Left colon (tissue), 2 donors: ENCODE results near the gene TAGLN. TPM values are rescaled to one million over a fixed set of nuclear protein-coding genes. Genes with fewer than 3 reads are reported as not detected.

ENCODE experiments used
- ATAC-seq: fragments of 200-7000 bp; cut with Tn5 transposase; one replicate; pipeline ENCODE4 v1.9.1; 2020; ENCODE audit warnings: mild to moderate bottlenecking, moderate library complexity
- DNase-seq, 2 donors: peaks; one replicate each; pipeline ENCODE4 v3.0.0-alpha.2; 2020
- intact Hi-C, 2 donors: fragments of 100-400 bp; cut with DNase I in 1 of 2; cut with micrococcal nuclease in 1 of 2; formaldehyde crosslinking; loops; one replicate each; pipeline versions ENCODE4 v1.11.2 to v1.14.0; 2022; cut with DNase I, micrococcal nuclease
- total RNA-seq, 2 donors: library from RNA; stranded (reverse); fragmentation: NEBNext Ultra II Directional; extraction: Animal tissue kit (Norgen Biotek cat#: 25700); gene quantifications; one replicate each; pipeline ENCODE4 v1.2.1, GENCODE V29; 2021
- donor health status: DM: no; HTN: no; CAD: no.
- donor health status: DM: yes; HTN: yes; CAD: no.

Gene TAGLN
- total RNA-seq, 2 donors from 2014 or later: 64.6 to 747 TPM

DNA sequence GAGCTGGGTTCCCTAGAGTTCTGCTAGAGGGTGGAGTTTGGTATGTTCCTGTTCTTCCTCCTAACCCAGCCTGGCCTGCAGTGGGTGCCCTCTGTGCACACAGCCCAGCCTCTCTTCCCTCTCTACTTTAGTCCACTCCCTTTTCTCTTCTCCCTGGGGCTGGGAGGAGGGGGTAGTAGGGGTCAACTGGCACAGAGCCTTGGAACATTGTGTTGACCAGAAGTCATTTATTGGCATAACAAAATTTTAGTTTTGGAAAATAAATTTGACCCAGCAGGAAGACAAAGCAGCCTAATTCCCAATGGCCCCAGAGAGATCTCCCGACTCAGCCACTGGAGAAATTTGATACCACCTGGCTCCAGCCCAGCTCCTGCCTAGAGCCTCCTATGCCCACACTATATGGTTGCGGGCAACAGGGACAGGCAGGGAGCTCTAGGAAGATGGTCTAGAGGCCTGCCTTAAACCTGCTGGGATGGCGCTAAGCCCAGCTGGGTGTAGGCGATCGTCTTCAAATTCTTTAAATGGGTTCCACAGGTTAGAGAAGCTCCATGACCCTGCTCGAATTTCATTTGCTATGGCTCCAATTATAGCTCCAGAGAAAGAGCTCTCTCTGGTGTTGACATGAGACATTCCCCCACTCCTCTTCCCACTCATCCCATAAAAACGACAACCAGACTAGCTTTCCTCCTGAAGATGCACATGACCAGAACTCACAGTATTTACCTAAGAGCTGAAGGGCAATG lies 22.8 kb downstream of the TAGLN start:
- ATAC-seq (peak; percentile 63), DNase-seq (peak; percentile 66 to 77)
- intact Hi-C loops: loop anchor here in 1 of 2 donors (5.0 kb wide), 1 partner anchor 40 kb away; no protein-coding TSS in a partner anchor

DNA sequence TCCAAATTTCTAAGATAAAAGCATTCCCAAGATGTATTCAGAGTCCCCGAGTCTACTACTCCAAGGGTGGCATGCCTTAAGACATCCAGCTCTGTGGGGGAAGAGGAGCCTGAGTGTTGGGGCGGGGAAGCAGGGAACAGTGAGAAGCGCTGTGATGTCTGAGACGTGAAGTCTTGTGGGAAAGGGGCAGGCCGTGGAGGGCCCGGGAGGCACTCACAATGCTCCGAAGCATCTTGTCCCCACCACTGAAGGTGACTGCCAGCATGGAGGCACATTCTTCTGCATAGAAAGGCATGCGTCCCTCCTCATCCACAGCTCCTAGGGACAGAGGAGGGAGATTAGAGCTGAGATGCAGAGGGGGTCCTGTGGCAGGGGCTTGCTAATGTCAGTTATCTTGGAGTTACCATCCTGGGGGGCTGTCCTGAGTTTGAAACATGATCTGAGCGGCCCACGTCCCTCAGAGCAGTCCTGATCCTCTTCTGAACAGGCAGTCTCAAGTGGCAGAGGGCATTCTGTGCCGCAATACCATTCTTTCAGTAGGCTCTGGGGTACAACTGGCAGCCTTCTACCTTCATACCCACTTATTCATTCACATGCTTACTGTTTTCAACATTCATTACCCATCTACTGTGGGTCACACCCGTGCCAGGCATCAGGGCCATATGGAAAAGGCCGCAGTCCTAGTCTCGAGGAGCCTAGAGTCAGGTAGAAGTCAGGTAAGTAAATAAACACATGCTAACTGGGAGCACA lies 24.0 kb downstream of the TAGLN start:
- intact Hi-C loops: loop anchor here in 1 of 2 donors (5.0 kb wide), 1 partner anchor 41 kb away; no protein-coding TSS in a partner anchor
- peak in 1 of 2 donors; percentile 24 for DNase-seq
- no peak for ATAC-seq

- ATAC-seq (peak; percentile 33), DNase-seq (peak in 1 of 2 donors; percentile 32)
- intact Hi-C loops: loop anchor here in 1 of 2 donors (5.0 kb wide), 1 partner anchor 42 kb away; no protein-coding TSS in a partner anchor
Measured at GRCh38 chr11:117223741-117224689, 24.8 kb downstream of the TAGLN start.

GRCh38 chr11:117225553-117226170 lies 26.5 kb downstream of the TAGLN start:
- intact Hi-C loops: loop anchor here (5.0 kb wide), 2 partner anchors 43 to 128 kb away; partner anchors contain the start of gene SIK3 (in 1 of the 2)
- DNase-seq (peak in 1 of 2 donors; percentile 24), ATAC-seq (no peak)

DNA sequence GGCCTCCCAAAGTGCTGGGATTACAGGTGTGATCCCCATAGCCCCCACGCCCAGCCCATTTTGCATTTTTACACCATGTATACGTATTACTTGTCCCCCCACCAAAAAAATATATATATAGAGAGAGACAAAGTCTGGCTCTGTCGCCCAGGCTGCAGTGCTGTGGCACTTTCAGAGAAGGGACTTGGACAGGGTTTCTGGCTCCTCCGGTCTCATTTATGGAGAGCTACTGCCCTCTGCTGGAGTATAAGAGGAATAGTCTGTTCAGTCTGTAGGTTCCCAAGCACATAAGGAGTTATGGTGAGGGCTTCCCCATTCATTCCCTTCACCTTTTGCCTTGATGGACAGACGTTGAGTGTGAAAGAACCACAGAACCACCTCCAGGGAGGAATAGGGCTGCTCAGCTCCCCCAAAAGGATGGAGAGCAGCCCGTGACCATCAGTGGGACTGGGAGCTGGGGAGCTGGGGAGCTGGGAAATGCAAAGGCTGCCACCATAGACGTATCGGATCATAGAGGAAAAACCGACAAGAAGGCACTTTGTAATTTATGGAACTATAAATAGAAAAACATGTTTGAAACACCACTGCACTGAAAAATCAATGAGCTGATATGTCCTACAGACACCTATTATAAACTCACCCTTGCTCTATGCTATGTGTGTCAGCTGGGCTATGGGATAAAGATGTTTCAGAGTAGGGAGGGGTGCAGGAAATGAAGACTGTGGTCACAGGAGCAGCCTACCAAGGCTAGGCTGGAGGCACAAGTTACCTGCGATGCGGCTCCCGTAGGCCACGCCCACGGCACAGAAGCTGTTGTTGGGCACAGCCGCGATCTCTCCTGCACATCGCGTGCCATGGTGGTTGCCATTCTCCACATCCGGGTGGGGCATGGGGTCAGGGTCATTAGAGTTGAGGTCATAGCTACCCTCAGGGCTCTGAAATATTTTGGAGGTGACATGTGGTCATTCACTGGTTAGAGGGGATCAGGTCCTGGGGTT lies 27.5 kb downstream of the TAGLN start:
- ATAC-seq: peak; percentile 60
- DNase-seq: peak in 1 of 2 donors; percentile 43
- intact Hi-C loops: loop anchor here (5.0 kb wide), 2 partner anchors 44 to 129 kb away; partner anchors contain the start of gene SIK3 (in 1 of the 2)

- intact Hi-C loops: loop anchor here (5.0 kb wide), 2 partner anchors 46 to 131 kb away; partner anchors contain the start of gene SIK3 (in 1 of the 2)
Measured at GRCh38 chr11:117228091-117228490, 28.9 kb downstream of the TAGLN start.

GRCh38 chr11:117229411-117229810 lies 30.2 kb downstream of the TAGLN start:
- intact Hi-C loops: loop anchor here (5.0 kb wide), 2 partner anchors 47 to 132 kb away; partner anchors contain the start of gene SIK3 (in 1 of the 2)
- ATAC-seq (no peak), DNase-seq (no peak)

More at GRCh38 chr11:117228091-117228490, 28.9 kb downstream of the TAGLN start:
- DNase-seq: no peak
- no peak for ATAC-seq

DNA sequence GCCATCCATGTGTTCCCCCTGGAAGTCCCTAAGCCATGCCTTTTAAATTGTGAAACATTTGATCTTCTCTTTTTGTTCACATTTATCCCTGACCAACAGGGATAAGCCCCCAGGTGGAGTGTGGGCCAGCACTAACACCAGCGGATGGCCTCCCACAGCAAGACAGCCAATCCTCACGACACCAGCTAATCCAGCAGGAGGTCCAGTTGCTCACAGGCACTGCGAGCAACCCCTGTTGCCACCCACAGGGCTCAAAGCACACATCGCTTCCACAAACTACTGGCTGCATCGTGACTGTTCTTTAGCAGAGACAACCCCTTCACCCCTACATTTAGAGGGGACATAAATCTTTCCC lies 30.7 kb downstream of the TAGLN start:
- ATAC-seq (no peak), DNase-seq (no peak)
- intact Hi-C loops: loop anchor here (5.0 kb wide), 2 partner anchors 48 to 133 kb away; partner anchors contain the start of gene SIK3 (in 1 of the 2)

DNA sequence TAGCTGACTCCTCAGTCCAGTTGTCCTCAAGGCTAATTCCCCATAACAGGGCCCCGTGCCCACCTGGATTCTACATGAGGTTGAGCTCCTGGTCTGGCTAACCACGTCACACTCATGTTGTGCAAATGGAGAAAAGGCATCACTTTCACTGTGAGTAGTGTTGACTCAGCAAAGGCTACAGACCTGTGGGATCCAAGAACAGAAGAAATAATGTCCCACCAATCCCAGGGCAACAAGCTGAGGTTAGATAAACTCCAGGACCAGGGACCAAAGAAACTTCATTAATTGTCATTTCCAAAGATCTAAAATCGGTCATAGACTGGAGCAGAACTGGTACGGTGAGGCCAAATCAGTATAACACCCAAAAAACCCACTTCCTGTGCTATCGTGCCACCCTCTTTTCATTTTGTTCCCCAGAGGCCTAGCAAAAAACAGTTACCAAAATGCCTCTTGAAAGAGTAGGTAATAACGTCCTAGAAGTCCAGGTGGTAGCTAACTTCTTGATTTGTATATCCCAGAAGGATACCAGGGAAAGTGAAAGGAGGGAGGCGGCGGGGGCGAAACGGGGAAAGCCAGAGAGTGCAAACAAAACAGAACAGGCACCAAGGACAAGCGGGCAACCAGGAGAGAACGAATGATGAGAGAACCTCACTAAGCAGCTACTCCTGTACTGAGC lies 31.3 kb downstream of the TAGLN start:
- intact Hi-C loops: no loop called here
- DNase-seq (no peak), ATAC-seq (no peak)

GRCh38 chr11:117230999-117231841 lies 32.0 kb downstream of the TAGLN start:
- DNase-seq: peak; percentile 58 to 67
- ATAC-seq: peak; percentile 64
- intact Hi-C loops: no loop called here

DNA sequence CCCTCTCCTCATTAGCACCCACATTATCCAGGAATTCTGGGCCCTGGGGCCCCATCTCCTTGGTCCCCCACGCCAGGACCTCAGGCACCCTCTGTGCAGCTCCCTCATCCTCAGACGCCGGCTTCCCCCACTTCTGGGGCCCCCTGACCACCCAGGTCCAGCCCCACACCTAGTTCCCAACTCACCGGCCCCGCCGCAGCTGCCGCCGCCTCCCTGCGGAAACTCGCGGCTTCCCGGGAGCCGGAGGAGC lies 32.6 kb downstream of the TAGLN start, which contains the start of gene PCSK7:
Gene PCSK7, minus strand, starts transcription at position 232 of the 250 bp plus-strand sequence. CDS start 2,229 bp downstream, outside the sequence.
- no peak for ATAC-seq
- DNase-seq: peak; percentile 75 to 85
- intact Hi-C loops: no loop called here

- intact Hi-C loops: no loop called here
- DNase-seq: peak; percentile 64 to 80
- peak; percentile 79 for ATAC-seq
Measured at GRCh38 chr11:117232092-117232878, 33.1 kb downstream of the TAGLN start, which contains the start of gene RNF214. Gene RNF214 (plus strand): TSS chr11:117232671. CDS start chr11:117234273, 1,602 bp downstream.

DNA sequence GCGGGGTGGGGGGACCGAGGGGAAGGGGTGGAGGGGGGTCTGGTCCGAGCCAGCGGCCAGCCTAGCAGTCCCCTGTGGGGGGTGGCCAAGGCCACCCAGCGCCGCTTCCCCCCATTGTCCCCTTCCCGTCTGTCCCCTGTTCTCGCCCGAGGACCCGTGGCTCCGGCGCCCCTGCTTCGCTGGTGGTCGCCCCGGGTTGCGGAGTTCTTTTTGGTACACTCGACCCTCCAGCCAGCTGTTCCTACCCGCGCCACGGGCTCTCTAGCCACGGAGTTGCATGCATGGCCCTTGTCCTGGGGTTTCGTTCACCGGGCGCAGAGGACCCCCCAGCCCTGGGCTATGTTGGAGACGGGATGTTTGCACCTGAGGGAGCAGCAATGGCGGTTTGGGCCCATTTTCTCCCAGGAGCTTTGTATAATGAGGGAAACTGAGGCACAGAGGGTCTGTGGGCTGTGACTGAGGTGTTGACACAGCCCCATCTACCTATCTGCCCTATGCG lies 33.8 kb downstream of the TAGLN start:
- DNase-seq: peak in 1 of 2 donors; percentile 48
- intact Hi-C loops: no loop called here
- peak; percentile 15 for ATAC-seq

GRCh38 chr11:117238221-117238620 lies 39.1 kb downstream of the TAGLN start:
- ATAC-seq: no peak
- intact Hi-C loops: no loop called here

More at GRCh38 chr11:117238221-117238620, 39.1 kb downstream of the TAGLN start:
- DNase-seq: no peak
